ENCODE data around the gene INHBC.

GRCh38 chr12:57485695-57486094 is 51.1 kb downstream of the INHBC start:
- no peak for TF ChIP-seq POLR2A (IDR thresholded peaks at IDR 0.05)
- no peak for TF ChIP-seq CTCF (IDR thresholded peaks at IDR 0.05)
